Calu3 (cell line): Measurements from ENCODE around the gene TRPC4. TPM values are rescaled to one million over a fixed set of nuclear protein-coding genes. Genes with fewer than 3 reads are reported as not detected.

ENCODE experiments used
- BruUV-seq: library from RNA; stranded (reverse); fragments of 400-500 nt; replicated peaks from 2 replicates; lab custom pipeline; 2021; lab: Mats Ljungman, UMichigan
- CTCF ChIA-PET: fragments of 300-600 bp; sonication (Branson Sonifier 250); formaldehyde crosslinking; loops from one replicate; lab custom pipeline; 2022; ENCODE audit warnings: antibody characterized with exemption; lab: Charles Lee
- DNase-seq: peaks from one replicate; pipeline ENCODE4 v3.0.0; 2022
- H3K27ac Mint-ChIP-seq: one replicate; pipeline ENCODE4 v1.8.0; 2022; ENCODE audit warnings: mixed read lengths; ENCODE audit not compliant: unreplicated experiment
- H3K27me3 Mint-ChIP-seq: one replicate; pipeline ENCODE4 v1.8.0; 2022; ENCODE audit warnings: mixed read lengths; ENCODE audit not compliant: unreplicated experiment
- H3K36me3 Mint-ChIP-seq: one replicate; pipeline ENCODE4 v1.8.0; 2022; ENCODE audit warnings: mild to moderate bottlenecking, moderate library complexity, mixed read lengths; ENCODE audit not compliant: insufficient read depth, unreplicated experiment
- H3K4me1 Mint-ChIP-seq: one replicate; pipeline ENCODE4 v1.8.0; 2022; ENCODE audit warnings: mild to moderate bottlenecking, low read depth, mixed read lengths; ENCODE audit not compliant: unreplicated experiment
- H3K4me3 Mint-ChIP-seq: one replicate; pipeline ENCODE4 v1.8.0; 2022; ENCODE audit warnings: mild to moderate bottlenecking, low read depth, moderate library complexity, mixed read lengths; ENCODE audit not compliant: unreplicated experiment
- H3K9me3 Mint-ChIP-seq: one replicate; pipeline ENCODE4 v1.8.0; 2022; ENCODE audit warnings: low read depth, mixed read lengths; ENCODE audit not compliant: unreplicated experiment
- CTCF ChIP-seq: fragments of 200-600 bp; IDR thresholded peaks from one replicate; pipeline ENCODE4 v1.8.0; 2022; ENCODE audit warnings: antibody characterized with exemption; ENCODE audit not compliant: unreplicated experiment
- intact Hi-C: fragments of 100-400 bp; cut with micrococcal nuclease; formaldehyde crosslinking; loops from one replicate; pipeline ENCODE4 v1.10.0; 2022; ENCODE audit not compliant: unreplicated experiment
- total RNA-seq: library from RNA; stranded (reverse); gene quantifications from 2 replicates; pipeline ENCODE4 v1.2.3, GENCODE V29; 2022

Gene TRPC4
- total RNA-seq, 1 experiment from 2014 or later: not detected

GRCh38 chr13:37910790-37911189, 41.2 kb upstream of the TRPC4 start:
- H3K27me3 Mint-ChIP-seq: no peaks in the 10 kb centered on the region
- H3K9me3 Mint-ChIP-seq: peaks cover 4% of the 10 kb centered on the region
- intact Hi-C loops: no loop called here
- CTCF ChIA-PET: no interaction called here
- no peak overlapping the region for H3K27ac Mint-ChIP-seq
- no peak for TF ChIP-seq CTCF
- no peak overlapping the region for H3K4me3 Mint-ChIP-seq
- no peaks in the 10 kb centered on the region for H3K4me1 Mint-ChIP-seq
- H3K36me3 Mint-ChIP-seq: no peaks in the 10 kb centered on the region
- no TSS peak for BruUV-seq
- no peak for DNase-seq

GRCh38 chr13:37906880-37907279, 37.3 kb upstream of the TRPC4 start:
- no peaks in the 10 kb centered on the region for H3K4me1 Mint-ChIP-seq
- BruUV-seq: no TSS peak
- H3K9me3 Mint-ChIP-seq: no peaks in the 10 kb centered on the region
- DNase-seq: no peak
- H3K36me3 Mint-ChIP-seq: no peaks in the 10 kb centered on the region
- intact Hi-C loops: no loop called here
- H3K4me3 Mint-ChIP-seq: no peak overlapping the region
- no peaks in the 10 kb centered on the region for H3K27me3 Mint-ChIP-seq
- no peak for TF ChIP-seq CTCF
- H3K27ac Mint-ChIP-seq: no peak overlapping the region
- CTCF ChIA-PET: no interaction called here

GRCh38 chr13:37905736-37906135, 36.2 kb upstream of the TRPC4 start:
- intact Hi-C loops: no loop called here
- no peak overlapping the region for H3K27ac Mint-ChIP-seq
- no TSS peak for BruUV-seq
- no peaks in the 10 kb centered on the region for H3K9me3 Mint-ChIP-seq
- no peak overlapping the region for H3K4me3 Mint-ChIP-seq
- CTCF ChIA-PET: no interaction called here
- no peak for DNase-seq
- no peaks in the 10 kb centered on the region for H3K27me3 Mint-ChIP-seq
- H3K36me3 Mint-ChIP-seq: no peaks in the 10 kb centered on the region
- H3K4me1 Mint-ChIP-seq: no peaks in the 10 kb centered on the region
- no peak for TF ChIP-seq CTCF

- Mint-ChIP-seq H3K4me1 (no peaks in the 10 kb centered on the region), H3K9me3 (no peaks in the 10 kb centered on the region), H3K36me3 (no peaks in the 10 kb centered on the region), H3K27me3 (no peaks in the 10 kb centered on the region), H3K27ac (no peak overlapping the region), H3K4me3 (no peak overlapping the region)
- CTCF ChIA-PET: no interaction called here
- BruUV-seq: no TSS peak
- intact Hi-C loops: no loop called here
- DNase-seq: peak; percentile 13
- TF ChIP-seq CTCF: no peak
Measured at GRCh38 chr13:37899753-37900152, 30.2 kb upstream of the TRPC4 start.
